GM18526 (cell line): ENCODE data around the gene LHPP.

Source experiments
- POLR2A ChIP-seq: IDR thresholded peaks from 3 replicates; pipeline ENCODE4 v1.6.1; 2011; ENCODE audit not compliant: insufficient read length; ENCODE audit errors: extremely low read depth

Gene LHPP

GRCh38 chr10:124657806-124658205 lies 196.2 kb downstream of the LHPP start:
- TF ChIP-seq POLR2A, result no peak

- TF ChIP-seq POLR2A, result no peak
Observed at GRCh38 chr10:124658591-124659242, 197.1 kb downstream of the LHPP start.

- TF ChIP-seq POLR2A, result no peak
Observed at GRCh38 chr10:124659380-124659779, 197.8 kb downstream of the LHPP start.

- TF ChIP-seq POLR2A, result no peak
Observed at GRCh38 chr10:124660404-124661125, 198.9 kb downstream of the LHPP start.

GRCh38 chr10:124661660-124662180 lies 200.1 kb downstream of the LHPP start:
- no peak for TF ChIP-seq POLR2A

- no peak for TF ChIP-seq POLR2A
Observed at GRCh38 chr10:124663228-124663627, 201.6 kb downstream of the LHPP start.
